ENCODE measurements around the gene CLCC1. TPM values are rescaled to one million over a fixed set of nuclear protein-coding genes. Genes with fewer than 3 reads are reported as not detected.
"Not testable (repeated sequence)": the region's sequence is repeated elsewhere in the genome, so short reads cannot be mapped to it uniquely, and the experiment has no call there.

The CLCC1 gene
- total RNA-seq, result 28.0 TPM

- peak in 1 of 2 donors; percentile 94 for DNase-seq (ENCODE audit: extremely low spot score in 2 of 2)
- intact Hi-C loops (cut with DNase I), result no loop called here
- Histone ChIP-seq H3K9me3 (no peaks in the 10 kb centered on the region), H3K4me3 (peak within 1 kb of the TSS; percentile 68 to 95), H3K27ac (peak within 1 kb of the TSS; percentile 91), H3K27me3 (no peaks in the 10 kb centered on the region), H3K4me1 (peaks cover 38% of the 10 kb centered on the region), H3K36me3 (no peaks in the 10 kb centered on the region)
- TF ChIP-seq POLR2AphosphoS5 (IDR thresholded peaks at IDR 0.05; ENCODE audit: insufficient read depth in 1 of 2, low read depth in 1 of 2) (peak; percentile 81 to 96), CTCF (IDR thresholded peaks at IDR 0.05) (no peak), POLR2A (IDR thresholded peaks at IDR 0.05) (peak in 1 of 2 donors; percentile 68)
Observed at GRCh38 chr1:108963052-108963686, at the start of gene CLCC1. Gene CLCC1 (minus strand): TSS chr1:108963484. CDS start chr1:108950437, 13,047 bp downstream.

GRCh38 chr1:109011335-109011734, 48.1 kb upstream of the CLCC1 start:
- no peak for TF ChIP-seq POLR2A (IDR thresholded peaks at IDR 0.05)
- TF ChIP-seq POLR2AphosphoS5 (IDR thresholded peaks at IDR 0.05; ENCODE audit: insufficient read depth in 1 of 2, low read depth in 1 of 2), result no peak
- TF ChIP-seq CTCF (IDR thresholded peaks at IDR 0.05), result no peak
- peaks cover 5 to 46% of the 10 kb centered on the region in 2 donors for H3K36me3 ChIP-seq
- H3K27me3 ChIP-seq, result no peaks in the 10 kb centered on the region
- no peaks in the 10 kb centered on the region for H3K9me3 ChIP-seq
- no peak overlapping the region for H3K27ac ChIP-seq
- H3K4me3 ChIP-seq, result no peak overlapping the region
- no peak for DNase-seq (ENCODE audit: extremely low spot score in 2 of 2)
- no peaks in the 10 kb centered on the region for H3K4me1 ChIP-seq
- intact Hi-C loops (cut with DNase I), result no loop called here

GRCh38 chr1:108996622-108997021, 33.3 kb upstream of the CLCC1 start:
- H3K4me3 ChIP-seq; H3K9me3 ChIP-seq; intact Hi-C loops (cut with DNase I); H3K4me1 ChIP-seq; H3K27ac ChIP-seq; H3K27me3 ChIP-seq; DNase-seq (ENCODE audit: extremely low spot score in 2 of 2): not testable (repeated sequence)
- peaks cover 0 to 62% of the 10 kb centered on the region in 2 donors for H3K36me3 ChIP-seq

GRCh38 chr1:108983114-108983513, 19.8 kb upstream of the CLCC1 start:
- Histone ChIP-seq H3K36me3 (peaks cover 0 to 33% of the 10 kb centered on the region in 2 donors), H3K27me3 (no peaks in the 10 kb centered on the region), H3K27ac (no peak overlapping the region), H3K4me3 (no peak overlapping the region), H3K4me1 (no peaks in the 10 kb centered on the region), H3K9me3 (no peaks in the 10 kb centered on the region)
- intact Hi-C loops (cut with DNase I), result no loop called here
- TF ChIP-seq POLR2A (IDR thresholded peaks at IDR 0.05) (no peak), CTCF (IDR thresholded peaks at IDR 0.05) (no peak)
- DNase-seq (ENCODE audit: extremely low spot score in 2 of 2), result no peak

GRCh38 chr1:108976658-108977057, 13.4 kb upstream of the CLCC1 start:
- Histone ChIP-seq H3K36me3 (peaks cover 0 to 43% of the 10 kb centered on the region in 2 donors), H3K4me3 (no peak overlapping the region), H3K9me3 (no peaks in the 10 kb centered on the region), H3K27me3 (no peaks in the 10 kb centered on the region), H3K4me1 (no peaks in the 10 kb centered on the region), H3K27ac (no peak overlapping the region)
- no peak for DNase-seq (ENCODE audit: extremely low spot score in 2 of 2)
- TF ChIP-seq POLR2AphosphoS5 (IDR thresholded peaks at IDR 0.05; ENCODE audit: insufficient read depth in 1 of 2, low read depth in 1 of 2) (no peak), CTCF (IDR thresholded peaks at IDR 0.05) (no peak), POLR2A (IDR thresholded peaks at IDR 0.05) (no peak)
- intact Hi-C loops (cut with DNase I), result no loop called here
